ENCODE measurements around the gene DNAJB8.

The DNAJB8 gene

DNA sequence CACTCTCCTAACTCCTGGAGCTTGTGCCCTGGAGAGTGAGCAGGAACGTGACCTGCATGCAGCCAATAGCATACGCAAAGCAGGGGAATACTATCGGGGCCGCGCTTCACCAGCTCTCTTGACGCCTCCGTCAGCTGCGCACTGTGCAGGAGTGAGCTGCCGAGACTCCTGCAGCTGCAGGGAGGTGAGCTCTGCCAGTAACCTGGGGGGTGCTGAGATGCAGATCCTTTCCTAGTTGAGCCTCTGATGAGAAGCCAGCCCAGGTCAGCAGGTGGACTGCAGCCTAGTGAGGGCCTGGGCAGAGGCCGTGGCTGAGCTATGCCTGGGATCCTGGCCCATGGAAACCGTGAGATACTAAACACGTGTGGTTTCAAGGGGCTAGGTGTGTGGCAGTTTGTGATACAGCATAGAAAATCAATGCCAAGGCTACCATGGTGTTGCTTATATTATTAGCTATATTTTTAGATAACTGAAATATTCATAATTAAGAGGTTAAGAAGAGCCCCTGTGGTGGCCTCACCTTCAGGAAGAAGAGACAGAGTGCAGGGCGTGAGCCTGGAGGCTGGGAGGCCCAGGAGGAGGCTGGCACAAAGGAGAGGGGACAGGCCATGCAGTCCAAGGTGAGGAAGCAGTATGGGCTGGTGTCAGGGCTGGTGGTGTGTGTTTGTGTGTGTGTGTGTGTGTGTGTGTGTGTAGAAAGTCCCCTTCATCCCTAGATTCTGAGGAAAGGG lies 5.9 kb upstream of the DNAJB8 start:
- Mint-ChIP-seq H3K36me3 (no peaks in the 10 kb centered on the region), H3K9me3 (no peaks in the 10 kb centered on the region), H3K4me3 (no peak overlapping the region), H3K27me3 (peaks cover 41 to 42% of the 10 kb centered on the region in 2 donors), H3K27ac (no peak overlapping the region), H3K4me1 (no peaks in the 10 kb centered on the region)
- peak in 1 of 2 donors; percentile 16 for ATAC-seq (replicated peaks)
- no peak for DNase-seq

DNA sequence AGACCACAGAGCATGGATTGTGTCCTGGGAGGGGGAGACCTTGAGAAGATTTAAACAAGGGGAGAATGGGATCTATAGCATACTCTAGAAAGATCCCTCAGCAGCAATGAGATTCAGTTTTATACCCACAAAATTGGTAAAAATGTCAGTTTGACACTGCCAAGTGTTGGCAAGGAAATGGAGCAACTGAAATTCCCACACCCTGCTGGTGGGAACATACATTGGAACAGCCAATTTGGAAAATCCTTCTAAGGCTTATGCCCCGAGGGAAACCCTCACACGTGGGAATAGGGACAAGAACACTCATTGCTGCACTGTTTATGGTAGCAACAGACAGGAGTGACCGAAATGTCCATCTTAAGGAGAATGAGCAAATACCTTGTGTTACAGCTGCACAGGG lies 5.0 kb upstream of the DNAJB8 start:
- Mint-ChIP-seq H3K36me3 (no peaks in the 10 kb centered on the region), H3K4me1 (no peaks in the 10 kb centered on the region), H3K27ac (no peak overlapping the region), H3K27me3 (peaks cover 42 to 44% of the 10 kb centered on the region in 2 donors), H3K9me3 (no peaks in the 10 kb centered on the region), H3K4me3 (no peak overlapping the region)
- no peak for DNase-seq
- no peak for ATAC-seq (replicated peaks)

DNA sequence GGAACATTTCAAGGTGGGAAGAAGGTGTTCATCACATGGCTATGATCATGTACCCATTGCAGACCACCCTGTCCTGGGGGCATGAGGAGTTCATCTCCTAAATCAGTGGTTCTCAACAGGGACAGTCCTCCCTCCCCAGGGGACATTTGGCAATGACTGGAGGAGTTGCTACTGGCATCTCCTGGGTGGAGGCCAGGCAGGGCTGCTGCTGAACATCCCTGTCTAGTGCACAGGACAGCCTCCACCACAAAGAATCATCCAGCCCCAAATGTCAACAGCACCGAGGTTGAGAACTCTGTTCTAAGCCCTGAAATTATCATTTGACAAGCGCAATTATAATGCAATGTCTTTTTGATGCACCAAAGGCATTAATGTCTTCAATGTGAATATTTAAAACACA lies 4.4 kb upstream of the DNAJB8 start:
- DNase-seq (no peak), ATAC-seq (replicated peaks) (no peak)
- Mint-ChIP-seq H3K27ac (no peak overlapping the region), H3K36me3 (no peaks in the 10 kb centered on the region), H3K4me3 (no peak overlapping the region), H3K9me3 (no peaks in the 10 kb centered on the region), H3K4me1 (no peaks in the 10 kb centered on the region), H3K27me3 (peaks cover 46% of the 10 kb centered on the region in 2 donors)

DNA sequence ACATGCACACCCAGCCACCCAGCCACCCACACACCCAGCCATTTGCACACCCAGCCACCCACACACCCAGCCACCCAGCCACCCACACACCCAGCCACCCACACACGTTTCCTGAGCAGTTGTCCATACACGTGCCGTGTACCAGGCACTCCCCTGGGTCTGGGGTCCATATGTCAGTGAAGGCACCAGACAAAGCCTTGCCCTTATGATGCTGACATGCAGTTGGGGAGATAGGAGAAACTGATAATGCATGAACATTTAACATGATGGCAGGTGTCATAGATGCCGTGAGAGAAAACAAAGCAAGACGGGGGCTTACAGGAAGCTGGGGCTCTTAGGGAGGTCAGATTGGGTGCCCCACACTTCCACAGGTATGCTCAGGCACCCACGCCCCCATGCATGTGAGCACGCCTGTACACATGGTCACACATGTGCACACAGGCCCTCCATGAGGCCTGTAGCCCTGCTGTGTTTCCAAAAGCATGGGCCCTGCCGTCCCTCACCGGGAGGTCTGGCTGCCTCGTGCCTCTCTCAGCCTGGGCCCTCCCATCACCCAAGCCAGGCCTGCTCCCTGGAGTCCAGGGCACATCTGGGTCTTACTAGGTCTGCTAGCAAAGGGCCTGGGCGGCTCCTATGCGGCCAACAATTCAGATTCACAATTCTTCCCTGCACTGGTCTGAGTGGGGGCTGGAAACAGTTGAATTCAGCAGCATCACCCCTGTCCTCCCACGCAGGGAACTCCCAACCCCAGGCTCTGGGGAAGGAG lies 3.6 kb upstream of the DNAJB8 start:
- Mint-ChIP-seq H3K27ac (no peak overlapping the region), H3K4me1 (no peaks in the 10 kb centered on the region), H3K9me3 (no peaks in the 10 kb centered on the region), H3K27me3 (peaks cover 44 to 54% of the 10 kb centered on the region in 2 donors), H3K4me3 (no peak overlapping the region), H3K36me3 (no peaks in the 10 kb centered on the region)
- DNase-seq (no peak), ATAC-seq (replicated peaks) (no peak)

DNA sequence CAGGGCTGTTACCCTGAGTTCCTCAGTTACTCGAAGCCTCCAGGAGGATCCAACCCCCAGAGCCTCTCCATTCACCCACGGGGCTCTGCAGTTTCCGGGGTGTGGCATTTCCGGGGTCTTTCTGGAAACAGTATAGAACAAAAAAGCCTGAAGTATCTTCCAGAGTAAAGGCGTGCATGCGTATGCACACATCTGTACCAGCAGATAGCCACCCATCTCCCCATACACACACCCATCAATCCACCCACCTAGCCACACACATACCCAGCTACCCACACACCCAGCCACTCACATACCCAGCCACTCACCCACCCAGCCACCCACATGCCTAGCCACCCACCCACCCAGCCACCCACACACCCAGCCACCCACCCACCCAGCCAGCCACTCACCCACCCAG lies 2.9 kb upstream of the DNAJB8 start:
- peaks cover 50 to 61% of the 10 kb centered on the region in 2 donors for H3K27me3 Mint-ChIP-seq
- no peaks in the 10 kb centered on the region for H3K36me3 Mint-ChIP-seq
- H3K4me3 Mint-ChIP-seq = no peak overlapping the region
- H3K4me1 Mint-ChIP-seq = no peaks in the 10 kb centered on the region
- no peaks in the 10 kb centered on the region for H3K9me3 Mint-ChIP-seq
- DNase-seq (no peak), ATAC-seq (replicated peaks) (no peak)
- no peak overlapping the region for H3K27ac Mint-ChIP-seq

DNA sequence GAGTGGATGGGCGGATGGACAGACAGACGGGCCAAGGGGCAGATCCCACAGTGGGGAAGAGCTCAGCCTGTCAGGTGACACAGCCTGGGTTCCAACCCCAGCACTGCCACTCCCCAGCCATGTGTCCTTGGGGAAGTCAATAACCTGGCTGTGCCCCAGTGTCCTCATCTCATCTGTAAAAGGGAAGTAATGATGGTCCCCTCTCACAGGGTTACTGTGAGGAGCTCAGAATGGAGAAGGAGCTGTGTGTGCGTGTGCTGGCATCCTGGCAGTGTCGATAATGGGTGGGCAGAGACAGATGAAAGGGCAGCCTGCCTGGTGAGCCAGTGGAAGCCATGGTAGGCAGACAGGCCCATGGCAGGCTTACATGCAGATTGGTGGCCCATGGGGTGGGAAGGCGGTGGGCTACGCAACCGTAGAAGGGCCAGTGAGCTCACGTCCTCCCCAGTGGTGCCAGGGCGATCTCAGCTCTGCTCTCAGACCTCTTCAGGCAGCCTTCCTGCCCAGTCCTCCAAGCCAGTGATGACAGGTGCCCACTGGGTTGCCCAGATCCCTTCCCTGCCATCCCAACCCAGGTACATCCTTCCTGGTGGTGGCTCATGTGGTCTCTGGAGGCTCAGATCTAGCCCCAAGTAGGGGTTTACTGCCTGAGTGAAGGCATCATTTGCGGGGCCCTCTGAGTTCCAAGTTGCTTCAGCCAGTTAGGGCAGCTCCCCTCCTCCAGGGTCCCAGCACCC lies 2.3 kb upstream of the DNAJB8 start:
- H3K27ac Mint-ChIP-seq = no peak overlapping the region
- no peaks in the 10 kb centered on the region for H3K9me3 Mint-ChIP-seq

DNA sequence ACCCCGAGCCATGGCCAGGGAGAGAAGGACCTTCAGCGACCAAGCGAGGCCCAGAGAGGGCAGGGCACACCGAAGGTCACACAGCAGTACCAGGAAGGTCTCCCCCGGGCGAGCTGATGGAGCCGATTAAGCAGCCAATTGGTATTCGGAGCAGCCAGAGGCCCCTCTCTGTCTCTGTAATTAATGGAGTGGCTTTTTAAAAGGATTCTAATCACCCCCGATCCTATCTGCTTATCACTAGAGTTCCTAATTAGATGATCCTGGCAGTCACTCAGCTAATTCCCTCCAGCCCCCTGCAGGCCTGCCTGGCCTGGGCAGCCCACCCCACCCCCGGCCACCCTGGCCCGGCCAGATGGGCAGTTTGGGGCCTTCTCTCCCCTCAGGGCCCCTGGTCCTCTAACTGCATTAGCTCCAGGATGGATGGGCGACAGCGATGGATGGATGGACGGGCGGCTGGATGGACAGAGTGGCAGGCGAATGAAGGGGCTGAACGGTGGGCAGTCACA lies 1.6 kb upstream of the DNAJB8 start:
- no peaks in the 10 kb centered on the region for H3K9me3 Mint-ChIP-seq
- H3K27me3 Mint-ChIP-seq = peaks cover 51 to 61% of the 10 kb centered on the region in 2 donors
- no peak for ATAC-seq (replicated peaks)
- no peaks in the 10 kb centered on the region for H3K36me3 Mint-ChIP-seq
- H3K4me1 Mint-ChIP-seq = no peaks in the 10 kb centered on the region
- no peak overlapping the region for H3K4me3 Mint-ChIP-seq
- no peak overlapping the region for H3K27ac Mint-ChIP-seq
- DNase-seq = no peak

More for the DNA sequence above, 2.3 kb upstream of the DNAJB8 start:
- no peak overlapping the region for H3K4me3 Mint-ChIP-seq
- DNase-seq (no peak), ATAC-seq (replicated peaks) (no peak)
- H3K27me3 Mint-ChIP-seq = peaks cover 51 to 63% of the 10 kb centered on the region in 2 donors
- H3K4me1 Mint-ChIP-seq = no peaks in the 10 kb centered on the region
- H3K36me3 Mint-ChIP-seq = no peaks in the 10 kb centered on the region

DNA sequence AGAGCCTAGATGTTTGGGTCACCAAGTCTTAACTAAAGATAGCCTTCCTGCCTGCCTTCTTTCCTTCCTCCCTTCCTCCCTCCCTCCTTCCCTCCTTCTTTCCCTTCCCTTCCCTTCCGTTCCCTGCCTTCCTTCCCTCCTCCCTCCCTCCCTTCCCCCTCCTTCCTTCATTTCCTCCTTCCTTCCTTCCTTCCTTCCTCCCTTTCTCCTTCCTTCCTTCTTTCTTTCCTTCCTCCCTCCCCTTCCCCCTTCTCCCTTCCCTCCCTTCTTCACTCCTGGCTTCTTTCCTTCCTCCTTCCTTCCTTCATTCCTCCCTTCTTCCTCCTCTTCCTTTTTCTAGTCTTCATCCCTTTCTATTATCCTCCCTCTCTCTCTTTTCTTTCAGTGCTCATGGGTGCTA lies 2.0 kb downstream of the DNAJB8 start:
- ATAC-seq (replicated peaks) = no peak
- peaks cover 40 to 41% of the 10 kb centered on the region in 2 donors for H3K27me3 Mint-ChIP-seq

DNA sequence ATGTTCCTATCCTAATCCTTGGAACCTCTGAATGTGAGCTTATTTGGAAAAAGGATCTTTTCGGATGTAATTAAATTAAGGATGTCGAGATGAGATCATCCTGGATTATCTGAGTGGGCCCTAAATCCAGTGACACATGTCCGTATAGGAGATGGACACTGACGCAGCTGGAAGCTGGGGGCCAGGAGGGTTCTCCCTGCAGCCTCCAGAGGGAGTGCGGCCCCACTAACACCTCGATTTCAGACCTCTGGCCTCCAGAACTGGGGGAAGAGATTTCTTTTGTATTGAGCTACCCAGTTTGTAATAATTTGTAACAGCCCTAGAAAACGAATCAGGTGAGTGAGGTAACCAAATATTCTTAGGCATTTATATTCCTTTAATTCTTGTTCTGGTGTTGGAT lies 2.5 kb downstream of the DNAJB8 start:
- Mint-ChIP-seq H3K27me3 (peaks cover 40 to 41% of the 10 kb centered on the region in 2 donors), H3K4me1 (no peaks in the 10 kb centered on the region), H3K36me3 (no peaks in the 10 kb centered on the region), H3K27ac (no peak overlapping the region), H3K9me3 (no peaks in the 10 kb centered on the region), H3K4me3 (no peak overlapping the region)
- DNase-seq = no peak
- no peak for ATAC-seq (replicated peaks)

More for the DNA sequence above, 2.0 kb downstream of the DNAJB8 start:
- DNase-seq = no peak
- H3K27ac Mint-ChIP-seq = no peak overlapping the region
- no peaks in the 10 kb centered on the region for H3K36me3 Mint-ChIP-seq
- H3K4me3 Mint-ChIP-seq = no peak overlapping the region
- no peaks in the 10 kb centered on the region for H3K4me1 Mint-ChIP-seq
- H3K9me3 Mint-ChIP-seq = no peaks in the 10 kb centered on the region

DNA sequence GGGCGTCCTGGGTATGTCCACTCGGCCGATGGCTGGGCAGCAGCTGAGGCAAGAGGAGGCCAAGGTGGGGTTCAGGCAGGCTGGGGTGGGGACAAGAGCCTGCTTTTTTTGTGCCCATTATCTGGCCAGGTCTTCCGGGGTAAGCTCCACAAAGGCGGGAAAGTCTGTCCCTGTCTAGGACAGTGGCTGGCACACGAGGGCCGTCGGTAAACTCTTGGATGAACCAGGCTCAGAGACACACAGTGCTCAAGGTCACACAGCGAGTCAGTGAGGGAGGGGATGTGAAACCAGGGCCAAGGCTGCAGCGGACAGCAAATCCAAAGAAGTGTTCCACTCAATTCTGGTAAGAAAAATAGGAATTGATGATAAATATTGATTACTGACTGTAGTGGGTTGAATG lies 2.9 kb downstream of the DNAJB8 start:
- H3K9me3 Mint-ChIP-seq = no peaks in the 10 kb centered on the region
- DNase-seq = no peak
- H3K27ac Mint-ChIP-seq = no peak overlapping the region
- no peak overlapping the region for H3K4me3 Mint-ChIP-seq
- peaks cover 40 to 41% of the 10 kb centered on the region in 2 donors for H3K27me3 Mint-ChIP-seq
- no peaks in the 10 kb centered on the region for H3K4me1 Mint-ChIP-seq
- ATAC-seq (replicated peaks) = no peak
- H3K36me3 Mint-ChIP-seq = no peaks in the 10 kb centered on the region

DNA sequence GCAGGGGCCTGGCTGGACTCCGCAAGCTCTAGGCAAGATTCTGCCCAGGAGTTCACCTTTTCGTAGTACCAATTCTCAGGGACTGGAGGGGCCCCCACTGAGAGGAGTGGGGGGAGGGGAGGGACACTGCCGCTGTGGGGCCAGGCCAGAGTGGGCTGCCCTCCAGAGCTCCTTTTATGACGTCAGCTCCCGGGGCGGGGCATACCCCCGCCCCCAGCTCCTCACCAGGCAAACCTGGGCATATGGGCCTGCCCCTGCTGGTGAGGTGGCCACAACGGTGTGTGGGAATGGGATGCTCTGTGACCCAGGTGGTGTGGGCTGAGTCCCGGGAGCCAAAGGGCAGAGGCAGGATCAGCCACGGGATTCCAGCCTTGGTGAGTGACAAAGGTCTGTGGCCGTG lies 3.3 kb downstream of the DNAJB8 start:
- no peak overlapping the region for H3K27ac Mint-ChIP-seq
- H3K4me1 Mint-ChIP-seq = no peaks in the 10 kb centered on the region
- peaks cover 40 to 41% of the 10 kb centered on the region in 2 donors for H3K27me3 Mint-ChIP-seq
- H3K9me3 Mint-ChIP-seq = no peaks in the 10 kb centered on the region
- no peak for ATAC-seq (replicated peaks)
- no peak overlapping the region for H3K4me3 Mint-ChIP-seq
- no peaks in the 10 kb centered on the region for H3K36me3 Mint-ChIP-seq
- no peak for DNase-seq

DNA sequence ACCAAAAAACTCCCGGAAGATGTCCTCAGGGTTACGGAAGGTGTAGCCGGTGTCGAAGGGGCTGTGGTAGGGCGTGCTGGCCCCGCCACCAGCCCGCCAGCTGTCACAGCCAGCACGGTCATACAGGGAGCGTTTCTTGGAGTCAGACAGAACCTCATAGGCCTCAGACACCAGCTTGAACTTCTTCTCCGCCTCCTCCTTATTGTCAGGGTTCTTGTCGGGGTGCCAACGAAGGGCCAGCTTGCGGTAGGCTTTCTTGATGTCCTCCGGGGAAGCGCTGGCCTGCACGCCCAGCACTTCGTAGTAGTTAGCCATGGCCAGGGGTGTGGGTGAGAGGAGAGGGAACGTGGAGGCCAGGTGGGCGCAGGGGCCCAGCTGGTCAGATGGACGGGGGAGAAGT lies 3.8 kb downstream of the DNAJB8 start:
- no peak overlapping the region for H3K4me3 Mint-ChIP-seq
- H3K27ac Mint-ChIP-seq = no peak overlapping the region
- ATAC-seq (replicated peaks) (no peak), DNase-seq (no peak)
- no peaks in the 10 kb centered on the region for H3K9me3 Mint-ChIP-seq
- peaks cover 40 to 41% of the 10 kb centered on the region in 2 donors for H3K27me3 Mint-ChIP-seq
- H3K4me1 Mint-ChIP-seq = no peaks in the 10 kb centered on the region
- H3K36me3 Mint-ChIP-seq = no peaks in the 10 kb centered on the region

DNA sequence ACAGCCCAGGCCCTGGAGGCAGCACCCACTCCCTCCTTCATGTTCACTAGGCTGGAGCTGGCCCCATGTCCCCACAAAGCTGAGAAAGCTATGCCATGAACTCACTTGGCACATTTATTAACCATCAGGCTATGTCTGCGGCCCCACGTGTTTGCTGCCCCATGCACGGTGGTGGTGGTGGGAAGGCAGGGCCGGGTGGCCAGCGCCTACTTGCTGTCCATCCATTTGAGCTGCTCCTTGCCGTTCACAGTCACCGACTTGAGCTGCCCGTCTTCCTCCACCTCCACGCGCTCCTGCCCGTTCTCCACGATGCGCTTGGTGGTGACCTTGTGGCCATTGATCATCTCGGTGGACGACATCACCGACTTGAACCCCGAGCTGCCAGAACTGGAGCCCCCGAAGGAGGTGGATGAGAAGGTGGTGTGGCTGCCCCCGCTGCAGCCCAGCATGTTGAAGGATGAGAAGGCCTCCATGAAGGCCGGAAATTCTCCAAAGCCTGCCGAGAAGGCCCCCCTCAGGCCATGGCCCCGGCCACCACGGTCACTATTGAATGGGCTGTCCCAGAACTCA lies 4.3 kb downstream of the DNAJB8 start:
- Mint-ChIP-seq H3K36me3 (no peaks in the 10 kb centered on the region), H3K27me3 (peaks cover 39 to 40% of the 10 kb centered on the region in 2 donors), H3K4me1 (no peaks in the 10 kb centered on the region), H3K27ac (no peak overlapping the region), H3K9me3 (no peaks in the 10 kb centered on the region), H3K4me3 (no peak overlapping the region)
- no peak for DNase-seq
- ATAC-seq (replicated peaks) = no peak

DNA sequence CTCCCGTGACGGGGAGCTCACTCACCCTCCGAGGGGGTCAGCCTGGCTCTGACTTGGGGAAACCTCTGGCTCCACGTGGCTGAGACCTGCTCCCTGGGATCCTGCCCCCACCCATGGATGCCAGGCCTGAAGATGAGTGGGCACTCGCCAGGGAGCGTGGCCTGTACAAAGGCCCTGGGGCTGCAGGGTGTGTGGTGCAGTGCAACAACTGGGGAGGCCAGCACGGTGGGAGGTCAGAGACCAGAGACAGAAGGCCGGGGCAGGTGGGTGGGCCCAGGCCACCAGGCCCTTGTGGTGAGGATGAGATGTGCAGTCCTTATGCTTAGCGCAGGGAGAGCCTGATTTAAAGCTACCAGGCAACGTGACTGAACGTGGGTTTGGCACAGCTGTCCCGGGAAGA lies 5.0 kb downstream of the DNAJB8 start:
- DNase-seq (no peak), ATAC-seq (replicated peaks) (no peak)
- Mint-ChIP-seq H3K27ac (no peak overlapping the region), H3K4me1 (no peaks in the 10 kb centered on the region), H3K27me3 (peaks cover 32 to 34% of the 10 kb centered on the region in 2 donors), H3K4me3 (no peak overlapping the region), H3K36me3 (no peaks in the 10 kb centered on the region), H3K9me3 (no peaks in the 10 kb centered on the region)
